ENCODE measurements around the gene KCNMA1.

Gene KCNMA1

GRCh38 chr10:77448226-77448625, 189.4 kb downstream of the KCNMA1 start:
- no peak for DNase-seq (ENCODE audit: low read depth in 2 of 2)

- DNase-seq (ENCODE audit: low read depth in 2 of 2) = no peak
Observed at GRCh38 chr10:77446700-77447099, 190.9 kb downstream of the KCNMA1 start.

GRCh38 chr10:77445547-77445946, 192.1 kb downstream of the KCNMA1 start:
- no peak for DNase-seq (ENCODE audit: low read depth in 2 of 2)

- no peak for DNase-seq (ENCODE audit: low read depth in 2 of 2)
Observed at GRCh38 chr10:77444041-77444440, 193.6 kb downstream of the KCNMA1 start.

GRCh38 chr10:77442699-77443189, 194.9 kb downstream of the KCNMA1 start:
- DNase-seq (ENCODE audit: low read depth in 2 of 2) = no peak

- no peak for DNase-seq (ENCODE audit: low read depth in 2 of 2)
Observed at GRCh38 chr10:77441353-77442166, 196.0 kb downstream of the KCNMA1 start.

- no peak for DNase-seq (ENCODE audit: low read depth in 2 of 2)
Observed at GRCh38 chr10:77436257-77436975, 201.2 kb downstream of the KCNMA1 start.

- no peak for DNase-seq (ENCODE audit: low read depth in 2 of 2)
Observed at GRCh38 chr10:77433546-77433945, 204.1 kb downstream of the KCNMA1 start.

- no peak for DNase-seq (ENCODE audit: low read depth in 2 of 2)
Observed at GRCh38 chr10:77431980-77432797, 205.4 kb downstream of the KCNMA1 start.

- no peak for DNase-seq (ENCODE audit: low read depth in 2 of 2)
Observed at GRCh38 chr10:77431209-77431611, 206.4 kb downstream of the KCNMA1 start.

- DNase-seq (ENCODE audit: low read depth in 2 of 2) = no peak
Observed at GRCh38 chr10:77430530-77430929, 207.1 kb downstream of the KCNMA1 start.

GRCh38 chr10:77428691-77429395, 208.8 kb downstream of the KCNMA1 start:
- peak; percentile 52 to 62 for DNase-seq (ENCODE audit: low read depth in 2 of 2)

GRCh38 chr10:77424257-77424656, 213.4 kb downstream of the KCNMA1 start:
- no peak for DNase-seq (ENCODE audit: low read depth in 2 of 2)

GRCh38 chr10:77422491-77423338, 214.9 kb downstream of the KCNMA1 start:
- no peak for DNase-seq (ENCODE audit: low read depth in 2 of 2)

GRCh38 chr10:77421591-77421990, 216.0 kb downstream of the KCNMA1 start:
- DNase-seq (ENCODE audit: low read depth in 2 of 2) = no peak

- no peak for DNase-seq (ENCODE audit: low read depth in 2 of 2)
Observed at GRCh38 chr10:77420947-77421523, 216.6 kb downstream of the KCNMA1 start.

- no peak for DNase-seq (ENCODE audit: low read depth in 2 of 2)
Observed at GRCh38 chr10:77419979-77420378, 217.6 kb downstream of the KCNMA1 start.

- no peak for DNase-seq (ENCODE audit: low read depth in 2 of 2)
Observed at GRCh38 chr10:77419056-77419455, 218.6 kb downstream of the KCNMA1 start.

- DNase-seq (ENCODE audit: low read depth in 2 of 2) = no peak
Observed at GRCh38 chr10:77417806-77418640, 219.6 kb downstream of the KCNMA1 start.

Measured in fibroblast of skin of left quadriceps (primary cell).